Tibial nerve (tissue), 4 donors: ENCODE measurements around the gene PRLH.

ENCODE experiments used
- EP300 ChIP-seq, 2 donors: sonication (generic); formaldehyde crosslinking; IDR thresholded peaks; one replicate each; pipeline ENCODE4 v1.6.1; 2017; ENCODE audit warnings: antibody characterized with exemption in 2 of 2, mild to moderate bottlenecking in 1 of 2
- POLR2A ChIP-seq, 2 donors: fragments of 450-650 bp; IDR thresholded peaks; one replicate each; pipeline ENCODE4 v1.6.1; 2017; ENCODE audit warnings: antibody characterized with exemption in 2 of 2, mild to moderate bottlenecking in 2 of 2, moderate library complexity in 2 of 2
- TF ChIP-seq, protein P1 (sequence below), 5 experiments: fragments of 200-600 bp in 3 of 5; fragments of 450-650 bp in 2 of 5; sonication (generic) in 3 of 5; IDR thresholded peaks; one replicate each; pipeline ENCODE4 v1.5.1; 2016 to 2019; ENCODE audit warnings: antibody characterized with exemption in 5 of 5, mild to moderate bottlenecking in 3 of 5, moderate library complexity in 2 of 5

DNA sequence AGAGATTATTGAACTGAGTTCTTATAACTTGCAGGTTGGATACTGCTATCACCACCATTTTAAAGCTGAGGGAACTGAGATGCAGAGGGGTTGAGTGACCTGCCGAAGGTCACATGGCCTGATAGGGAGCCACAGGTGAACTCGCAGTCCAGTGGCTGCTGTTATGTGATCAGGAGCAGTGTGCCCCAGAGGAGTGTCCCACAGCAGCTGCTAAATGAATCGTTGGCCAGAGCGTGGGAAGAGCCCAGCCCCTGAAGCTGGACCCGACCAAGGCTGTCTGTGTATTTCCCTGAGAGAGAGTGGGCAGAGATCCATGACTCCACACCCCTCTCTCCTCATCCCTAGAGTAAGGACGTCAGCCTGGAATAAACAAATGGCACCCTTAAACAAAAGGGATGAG, 26.7 kb upstream of the PRLH start:
- TF ChIP-seq, protein P1, sequence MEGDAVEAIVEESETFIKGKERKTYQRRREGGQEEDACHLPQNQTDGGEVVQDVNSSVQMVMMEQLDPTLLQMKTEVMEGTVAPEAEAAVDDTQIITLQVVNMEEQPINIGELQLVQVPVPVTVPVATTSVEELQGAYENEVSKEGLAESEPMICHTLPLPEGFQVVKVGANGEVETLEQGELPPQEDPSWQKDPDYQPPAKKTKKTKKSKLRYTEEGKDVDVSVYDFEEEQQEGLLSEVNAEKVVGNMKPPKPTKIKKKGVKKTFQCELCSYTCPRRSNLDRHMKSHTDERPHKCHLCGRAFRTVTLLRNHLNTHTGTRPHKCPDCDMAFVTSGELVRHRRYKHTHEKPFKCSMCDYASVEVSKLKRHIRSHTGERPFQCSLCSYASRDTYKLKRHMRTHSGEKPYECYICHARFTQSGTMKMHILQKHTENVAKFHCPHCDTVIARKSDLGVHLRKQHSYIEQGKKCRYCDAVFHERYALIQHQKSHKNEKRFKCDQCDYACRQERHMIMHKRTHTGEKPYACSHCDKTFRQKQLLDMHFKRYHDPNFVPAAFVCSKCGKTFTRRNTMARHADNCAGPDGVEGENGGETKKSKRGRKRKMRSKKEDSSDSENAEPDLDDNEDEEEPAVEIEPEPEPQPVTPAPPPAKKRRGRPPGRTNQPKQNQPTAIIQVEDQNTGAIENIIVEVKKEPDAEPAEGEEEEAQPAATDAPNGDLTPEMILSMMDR (IDR thresholded peaks at IDR 0.05): no peak
- TF ChIP-seq EP300 (IDR thresholded peaks at IDR 0.05) (no peak), POLR2A (IDR thresholded peaks at IDR 0.05) (no peak)
